ENCODE data around the gene ESPN. TPM values are rescaled to one million over a fixed set of nuclear protein-coding genes. Genes with fewer than 3 reads are reported as not detected.

The ESPN gene
- total and polyA plus RNA-seq, 2 of the 8 experiments (the other 6 are each of a cell fraction or from before 2014, with no cell fraction given), result 5.2 to 16.3 TPM

DNA sequence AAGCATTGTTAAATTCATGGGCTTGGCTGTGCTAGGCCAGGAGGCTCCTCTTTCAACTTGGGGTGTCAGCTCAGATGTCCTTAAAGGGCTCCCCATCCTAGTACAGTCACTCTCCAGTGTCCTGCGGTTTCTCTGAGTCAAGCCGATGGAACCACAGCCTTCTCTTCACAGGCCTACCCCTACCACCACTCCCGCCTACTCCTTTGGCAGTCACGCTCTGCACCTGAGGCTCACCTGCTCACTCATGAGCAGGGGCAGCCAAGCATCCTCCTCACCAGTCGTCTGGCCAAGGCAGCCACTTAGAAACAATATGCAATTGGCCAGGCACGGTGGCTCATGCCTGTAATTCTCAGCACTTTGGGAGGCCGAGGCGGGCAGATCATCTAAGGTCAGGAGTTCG lies 34.6 kb upstream of the ESPN start:
- Histone ChIP-seq H4K91ac (replicated peaks; ENCODE audit: insufficient read length, low read length) (no peak overlapping the region), H3K36me3 (ENCODE audit: control insufficient read depth in 2 of 4, insufficient read depth in 4 of 4, low read length in 3 of 4) (no peaks in the 10 kb centered on the region), H3K79me1 (ENCODE audit: low read depth, low read length) (peaks cover 16% of the 10 kb centered on the region), H2BK5ac (ENCODE audit: low read depth, low read length) (peak overlapping the region; percentile 35; the same call in 1 of the 2 replicates), H3K56ac (replicated peaks; ENCODE audit: insufficient read length, low read depth, low read length) (no peak overlapping the region), H4K5ac (ENCODE audit: insufficient read length, low read depth, low read length) (no peak overlapping the region), H3K18ac (ENCODE audit: extremely low read depth, low read length) (no peak overlapping the region), H3K27ac (ENCODE audit: low read depth, low read length) (no peak overlapping the region), H2BK12ac (ENCODE audit: low read depth, low read length) (0 out of 2 replicates have a peak overlapping the region, but pooled peaks have one; percentile 60), H2AFZ (ENCODE audit: low read length) (no peak overlapping the region), H3K23me2 (ENCODE audit: low read depth, low read length) (peaks cover 4% of the 10 kb centered on the region; the same call in 1 of the 2 replicates), H3K4me2 (ENCODE audit: insufficient read depth in 1 of 2, low read depth in 2 of 2, low read length in 2 of 2) (no peak overlapping the region), H3K14ac (ENCODE audit: insufficient read length) (no peak overlapping the region), H3K9ac (replicated peaks in 1 of 4; ENCODE audit: extremely low read depth in 1 of 4, low read depth in 3 of 4, low read length in 3 of 4) (no peak overlapping the region), H3K4me1 (replicated peaks in 1 of 4; ENCODE audit: control insufficient read depth in 3 of 4, insufficient read depth in 4 of 4, low read length in 3 of 4) (peaks cover 18 to 35% (median 24%) of the 10 kb centered on the region in 4 experiments), H2BK20ac (ENCODE audit: low read length) (no peak overlapping the region), H3K4ac (replicated peaks; ENCODE audit: insufficient read length, low read depth, low read length) (no peak overlapping the region), H2BK15ac (ENCODE audit: low read length) (no peak overlapping the region), H3K9me3 (ENCODE audit: insufficient read depth in 2 of 2, low read depth in 1 of 2, low read length in 1 of 2) (no peaks in the 10 kb centered on the region), H3K27me3 (replicated peaks in 1 of 4; ENCODE audit: control insufficient read depth in 3 of 4, extremely low read depth in 1 of 4, insufficient read depth in 3 of 4, low read length in 3 of 4) (peaks cover 0 to 3% (median 0%) of the 10 kb centered on the region in 4 experiments; a peak in 3 of 7 replicates), H2AK5ac (ENCODE audit: low read depth, low read length) (peak overlapping the region; percentile 47; the same call in 1 of the 2 replicates), H4K8ac (ENCODE audit: extremely low read depth, insufficient read depth, low read length) (no peak overlapping the region; the same call in none of the 2 replicates), H3K4me3 (ENCODE audit: extremely low read depth in 1 of 4, insufficient read depth in 2 of 4, low read depth in 3 of 4, low read length in 4 of 4) (no peak overlapping the region), H4K20me1 (replicated peaks in 1 of 2; ENCODE audit: control insufficient read depth in 1 of 2, insufficient read depth in 2 of 2, low read length in 2 of 2) (peaks cover 4 to 9% of the 10 kb centered on the region in 2 experiments), H3K23ac (ENCODE audit: insufficient read length) (no peak overlapping the region), H3K79me2 (ENCODE audit: control insufficient read depth in 1 of 2, insufficient read depth in 2 of 2, low read length in 2 of 2) (peaks cover 3 to 67% of the 10 kb centered on the region in 2 experiments), H2BK120ac (replicated peaks; ENCODE audit: low read depth, low read length) (no peak overlapping the region)
- DNase-seq (ENCODE audit: low read depth in 1 of 2, low spot score in 2 of 2), result no peak
- ChIA-PET POLR2A (ENCODE audit: partially characterized antibody) (no interaction called here), CTCF (ENCODE audit: partially characterized antibody) (interaction anchor here (1.1 to 58.4 kb wide), 3 partner anchors 10 to 26 kb away, joined by 3 to 1769 read pairs (median 19); no protein-coding TSS in a partner anchor)
- no peak for FAIRE-seq
- WGBS, 2 experiments (ENCODE audit: extremely low coverage in 1 of 2, insufficient coverage in 1 of 2, insufficient read length in 1 of 2, insufficient replicate concordance in 2 of 2, low coverage in 1 of 2, low lambda C conversion rate in 2 of 2, missing lambda C conversion rate in 1 of 2), result 94% methylated on average over 9 of the region's 9 CpGs; no CpG with 5 or more reads in 1 of the 2 experiments
- TF ChIP-seq RBBP5 (IDR thresholded peaks at IDR 0.05; ENCODE audit: borderline replicate concordance, low read depth, low read length), result no peak

Data from H1 (cell line).